Measurements from ENCODE around the gene NEUROD4.

The NEUROD4 gene

DNA sequence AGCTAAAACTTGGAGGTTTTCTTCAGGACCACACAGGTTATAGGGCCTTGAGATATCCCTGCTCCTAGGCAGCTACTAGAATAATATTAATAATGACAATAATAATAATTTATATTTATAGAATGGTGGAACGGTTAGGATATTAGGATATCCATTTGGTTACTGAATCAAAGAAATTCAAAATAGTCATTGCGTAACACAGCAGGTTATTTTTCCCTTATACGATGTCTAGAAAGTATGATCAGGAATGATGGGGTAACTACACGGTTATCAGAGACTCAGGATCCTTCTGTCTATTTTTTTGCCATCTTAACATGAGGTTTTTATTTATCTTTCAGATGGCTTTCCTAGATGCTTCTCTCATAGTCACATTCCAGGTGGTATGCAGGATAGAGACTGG, 39.0 kb downstream of the NEUROD4 start:
- DNase-seq (ENCODE audit: low read depth, low spot score), result no peak

DNA sequence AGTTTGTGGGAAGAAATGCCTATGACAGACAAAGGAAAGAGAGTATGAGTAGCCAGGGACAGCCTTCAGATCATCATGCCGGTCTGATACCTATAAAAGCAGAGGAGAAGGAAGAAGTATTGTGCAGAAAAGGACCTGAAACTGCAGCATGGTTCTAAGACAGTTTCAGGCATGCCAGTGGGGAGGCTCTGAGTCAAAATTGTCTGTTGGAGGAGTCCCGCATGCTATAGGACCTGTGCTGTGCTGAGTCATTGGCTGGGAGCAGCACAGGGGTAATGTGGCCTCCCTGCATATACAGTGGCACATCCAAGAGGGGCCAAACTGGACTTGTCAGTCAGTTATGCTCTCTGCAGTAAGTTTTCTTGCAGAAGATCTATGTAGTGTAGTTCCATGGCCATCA, 40.7 kb downstream of the NEUROD4 start:
- DNase-seq (ENCODE audit: low read depth, low spot score), result no peak

DNA sequence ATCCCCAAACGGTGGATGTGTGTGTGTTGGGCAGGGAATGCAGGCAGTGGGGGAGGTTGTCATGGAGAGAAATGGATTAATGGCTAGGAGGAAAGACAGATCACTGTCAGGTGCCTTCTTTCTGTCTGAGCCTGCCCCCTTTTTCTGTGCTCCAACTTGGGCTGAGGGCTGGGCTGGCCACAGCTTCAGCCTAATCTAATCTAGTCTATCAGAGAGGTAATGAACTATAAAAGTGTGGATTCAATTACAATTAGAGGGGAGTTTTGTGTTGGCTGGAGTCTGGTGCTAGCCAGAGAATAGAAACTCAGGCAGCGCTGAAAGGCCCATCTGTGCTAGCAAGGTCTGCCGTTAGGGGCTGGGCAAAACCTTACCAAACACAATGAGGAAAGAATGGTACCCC, 41.2 kb downstream of the NEUROD4 start:
- no peak for DNase-seq (ENCODE audit: low read depth, low spot score)

DNA sequence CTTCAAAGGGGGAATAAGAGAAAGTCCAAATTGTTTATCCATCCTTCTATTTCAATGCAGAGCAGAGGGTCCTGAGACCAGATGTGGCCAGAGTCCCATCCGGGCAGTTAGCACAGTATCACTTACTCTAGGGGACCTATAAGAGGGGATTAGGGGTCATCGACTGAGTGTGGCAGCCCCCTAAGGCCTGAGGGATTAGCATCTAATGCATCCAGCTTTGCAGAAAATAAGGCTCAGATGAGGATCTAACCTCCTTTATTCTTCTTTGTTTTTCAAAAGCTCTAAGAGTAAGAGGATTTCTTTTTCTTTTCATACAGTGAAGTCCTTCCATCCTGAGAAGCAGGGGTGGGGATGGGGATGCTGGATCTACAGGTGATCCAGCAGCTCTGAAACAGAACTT, 43.5 kb downstream of the NEUROD4 start:
- DNase-seq (ENCODE audit: low read depth, low spot score), result no peak

DNA sequence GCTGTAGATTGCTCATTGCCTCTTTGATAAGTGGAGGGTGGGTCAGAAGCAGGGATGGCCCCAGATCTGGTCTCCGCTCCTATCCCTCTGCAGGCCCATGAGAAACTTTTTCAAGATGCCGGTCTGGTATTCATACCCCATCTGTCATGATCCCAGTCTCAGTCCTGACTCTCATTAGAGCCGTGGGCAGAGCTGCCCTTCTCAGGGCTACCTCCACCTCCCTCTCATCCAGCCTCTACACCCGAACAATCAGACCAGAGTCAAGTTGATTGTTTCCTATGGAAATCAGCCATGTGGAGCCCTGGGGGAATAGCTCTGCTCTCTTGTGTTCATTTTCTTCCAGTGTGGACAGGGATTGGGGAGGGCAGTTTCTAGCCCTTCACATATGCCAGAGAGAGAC, 45.8 kb downstream of the NEUROD4 start:
- DNase-seq (ENCODE audit: low read depth, low spot score), result no peak

DNA sequence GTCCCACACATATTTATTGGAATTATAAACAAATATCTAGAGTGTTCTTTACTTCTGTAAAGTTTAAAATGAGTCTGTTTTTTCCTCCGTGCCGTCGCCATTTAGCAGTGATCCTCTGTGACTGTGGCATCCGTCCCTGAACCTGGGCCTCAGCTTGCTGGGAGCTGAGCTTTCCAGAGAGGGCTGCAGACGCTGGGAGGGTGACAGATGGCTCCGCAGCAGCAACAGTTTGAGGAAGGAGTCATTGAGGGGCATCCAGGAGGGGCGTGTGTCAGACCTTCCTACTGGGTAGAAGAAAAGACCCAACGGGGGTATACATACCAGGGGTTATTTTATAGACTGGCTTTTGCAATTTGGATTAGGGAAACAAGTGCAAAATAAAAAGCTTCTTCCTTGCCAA, 47.9 kb downstream of the NEUROD4 start:
- no peak for DNase-seq (ENCODE audit: low read depth, low spot score)

DNA sequence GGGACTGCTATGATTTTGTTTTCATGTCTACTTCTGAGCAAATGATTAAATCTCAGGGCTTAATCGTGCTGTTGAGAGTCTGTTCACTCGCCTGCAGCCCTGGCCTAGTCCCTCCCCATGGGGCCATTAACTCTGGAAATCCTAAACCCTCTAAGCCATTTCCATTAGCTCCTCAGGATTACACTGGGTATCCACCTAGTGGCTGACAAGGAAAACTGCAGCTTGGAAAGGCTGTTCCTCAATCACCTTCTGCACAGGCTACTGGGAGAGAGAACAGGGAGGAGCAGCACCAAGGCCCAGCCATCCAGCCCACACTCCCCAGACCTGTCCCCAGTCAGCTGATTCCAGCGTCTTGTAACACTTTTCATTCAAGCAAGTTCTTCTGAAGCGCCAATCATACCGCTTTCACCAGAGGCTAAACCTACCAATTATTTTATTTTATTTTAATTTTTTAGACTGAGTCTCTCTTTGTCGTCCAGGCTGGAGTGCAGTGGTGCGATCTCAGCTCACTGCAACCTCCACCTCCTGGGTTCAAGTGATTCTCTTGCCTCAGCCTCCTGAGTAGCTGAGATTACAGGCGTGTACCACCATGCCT, 48.7 kb downstream of the NEUROD4 start:
- peak; percentile 64 for DNase-seq (ENCODE audit: low read depth, low spot score)

DNA sequence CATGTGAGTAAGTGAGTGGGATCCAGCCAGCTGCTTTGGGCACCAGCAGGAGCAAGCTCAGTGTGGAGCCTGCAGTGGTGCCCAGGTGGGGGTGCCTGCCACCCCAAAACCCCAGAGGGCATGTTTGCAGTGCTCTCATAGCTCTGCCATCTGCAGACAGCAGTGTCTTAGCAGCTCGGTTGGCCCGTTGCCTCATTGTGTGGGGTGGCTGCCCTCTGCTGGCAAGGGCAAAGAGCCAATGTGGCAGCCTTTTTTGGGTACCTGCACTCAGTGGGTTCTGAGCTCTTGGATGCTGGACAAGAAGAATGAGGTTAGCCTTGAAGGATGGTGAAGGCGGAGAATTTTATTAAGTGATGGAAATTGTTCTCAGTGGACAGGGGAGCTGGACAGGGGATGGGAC, 52.3 kb downstream of the NEUROD4 start:
- DNase-seq (ENCODE audit: low read depth, low spot score), result peak; percentile 25

DNA sequence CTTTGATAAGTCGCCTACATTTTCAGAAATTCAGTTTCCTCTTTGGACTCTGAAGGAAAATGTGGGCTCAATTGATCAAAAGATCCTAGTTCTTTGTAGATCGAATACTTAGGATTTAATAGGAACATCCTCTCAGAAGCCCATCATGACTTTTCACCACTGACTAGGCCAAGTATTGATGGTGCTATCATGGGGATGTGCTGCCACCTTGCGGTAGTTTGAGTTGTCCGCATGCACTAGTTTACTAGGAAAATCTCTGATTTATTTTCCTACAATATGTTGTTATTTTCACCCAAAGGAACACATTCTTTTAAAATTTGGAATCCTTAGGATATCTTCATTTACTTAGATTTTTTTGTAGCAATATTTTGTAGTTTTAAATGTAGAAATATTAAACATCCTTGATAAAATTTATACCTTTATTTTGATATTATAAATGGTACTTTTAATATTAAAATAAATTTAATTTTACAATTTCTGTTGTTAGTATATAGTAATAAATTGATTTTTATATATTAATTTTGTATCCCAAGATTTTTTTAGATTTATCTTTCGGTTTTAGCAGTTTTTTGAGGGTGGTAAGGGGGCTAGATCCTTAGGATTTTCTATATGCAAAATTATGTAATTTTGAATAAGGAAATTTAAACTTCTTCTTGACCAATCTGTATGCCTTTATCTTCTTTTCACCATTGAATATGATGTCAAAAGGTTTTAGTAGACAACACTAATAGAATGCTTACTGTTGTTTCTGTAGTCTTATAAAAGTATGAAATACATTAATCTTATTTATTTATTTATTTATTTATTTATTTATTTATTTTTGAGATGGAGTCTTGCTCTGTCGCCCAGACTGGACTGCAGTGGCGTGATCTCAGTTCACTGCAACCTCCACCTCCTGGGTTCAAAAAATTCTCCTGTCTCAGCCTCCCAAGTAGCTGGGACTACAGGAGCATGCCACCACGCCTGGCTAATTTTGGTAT, 53.6 kb downstream of the NEUROD4 start:
- DNase-seq (ENCODE audit: low read depth, low spot score), result peak; percentile 76

DNA sequence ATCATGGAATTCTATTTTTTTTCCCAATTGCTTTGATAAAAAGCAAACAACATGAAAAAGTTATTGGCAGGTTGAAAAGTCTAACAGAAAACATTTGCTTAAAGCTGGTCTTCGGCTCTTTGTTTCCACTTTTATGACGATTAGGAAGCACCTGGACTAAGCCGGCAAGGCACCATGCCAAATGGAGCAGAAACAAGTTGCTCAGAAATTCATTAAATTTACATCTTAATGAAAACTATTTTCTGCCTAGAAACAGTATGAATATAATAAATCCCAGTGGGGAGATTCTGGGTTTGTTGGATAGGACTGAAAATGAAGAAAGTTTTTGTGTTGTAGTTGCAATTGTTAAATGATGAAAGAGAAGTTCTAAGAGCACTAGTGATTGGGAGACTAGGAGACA, 55.0 kb downstream of the NEUROD4 start:
- no peak for DNase-seq (ENCODE audit: low read depth, low spot score)

Measured in astrocyte of the hippocampus (primary cell).